GM13976 (cell line): ENCODE data around the gene RAE1.

ENCODE experiments used
- DNase-seq: peaks from one replicate; pipeline ENCODE4 v3.0.0; 2012; ENCODE audit warnings: low spot score
- CTCF ChIP-seq: IDR thresholded peaks from 2 replicates; pipeline ENCODE4 v1.5.1; 2012; ENCODE audit warnings: borderline replicate concordance, mild to moderate bottlenecking; ENCODE audit not compliant: insufficient read depth; ENCODE audit errors: extremely low read depth, missing control alignments, control extremely low read depth
- in situ Hi-C: fragments of 300-500 bp; cut with MboI; formaldehyde crosslinking; loops from one replicate; pipeline ENCODE4 v1.12.0; 2022; ENCODE audit warnings: low sequenced_read_pairs, mixed read lengths, inconsistent platforms; ENCODE audit not compliant: unreplicated experiment

Gene RAE1

GRCh38 chr20:57399587-57400155, 48.6 kb downstream of the RAE1 start:
- TF ChIP-seq CTCF, result no peak
- in situ Hi-C loops, result loop anchor here (10.0 to 25.0 kb wide), 2 partner anchors 75 to 788 kb away; no protein-coding TSS in a partner anchor
- peak; percentile 86 for DNase-seq

- in situ Hi-C loops, result no loop called here
- peak; percentile 29 for TF ChIP-seq CTCF
Measured at GRCh38 chr20:57400231-57400701, 49.2 kb downstream of the RAE1 start.

GRCh38 chr20:57400821-57401564, 49.9 kb downstream of the RAE1 start:
- DNase-seq, result peak; percentile 78
- in situ Hi-C loops, result no loop called here
- no peak for TF ChIP-seq CTCF

More at GRCh38 chr20:57400231-57400701, 49.2 kb downstream of the RAE1 start:
- DNase-seq, result peak; percentile 79

GRCh38 chr20:57401565-57401918, 50.5 kb downstream of the RAE1 start:
- DNase-seq, result no peak
- in situ Hi-C loops, result no loop called here
- no peak for TF ChIP-seq CTCF

GRCh38 chr20:57402206-57403125, 51.4 kb downstream of the RAE1 start:
- DNase-seq, result no peak

GRCh38 chr20:57403216-57403615, 52.2 kb downstream of the RAE1 start:
- in situ Hi-C loops, result no loop called here
- no peak for DNase-seq
- no peak for TF ChIP-seq CTCF

More at GRCh38 chr20:57402206-57403125, 51.4 kb downstream of the RAE1 start:
- in situ Hi-C loops, result no loop called here
- no peak for TF ChIP-seq CTCF
